ENCODE data around the gene SHISA9. TPM values are rescaled to one million over a fixed set of nuclear protein-coding genes. Genes with fewer than 3 reads are reported as not detected.

Gene SHISA9
- total and polyA plus RNA-seq, 4 donors: under 0.01 to 0.46 (median 0.07) TPM

DNA sequence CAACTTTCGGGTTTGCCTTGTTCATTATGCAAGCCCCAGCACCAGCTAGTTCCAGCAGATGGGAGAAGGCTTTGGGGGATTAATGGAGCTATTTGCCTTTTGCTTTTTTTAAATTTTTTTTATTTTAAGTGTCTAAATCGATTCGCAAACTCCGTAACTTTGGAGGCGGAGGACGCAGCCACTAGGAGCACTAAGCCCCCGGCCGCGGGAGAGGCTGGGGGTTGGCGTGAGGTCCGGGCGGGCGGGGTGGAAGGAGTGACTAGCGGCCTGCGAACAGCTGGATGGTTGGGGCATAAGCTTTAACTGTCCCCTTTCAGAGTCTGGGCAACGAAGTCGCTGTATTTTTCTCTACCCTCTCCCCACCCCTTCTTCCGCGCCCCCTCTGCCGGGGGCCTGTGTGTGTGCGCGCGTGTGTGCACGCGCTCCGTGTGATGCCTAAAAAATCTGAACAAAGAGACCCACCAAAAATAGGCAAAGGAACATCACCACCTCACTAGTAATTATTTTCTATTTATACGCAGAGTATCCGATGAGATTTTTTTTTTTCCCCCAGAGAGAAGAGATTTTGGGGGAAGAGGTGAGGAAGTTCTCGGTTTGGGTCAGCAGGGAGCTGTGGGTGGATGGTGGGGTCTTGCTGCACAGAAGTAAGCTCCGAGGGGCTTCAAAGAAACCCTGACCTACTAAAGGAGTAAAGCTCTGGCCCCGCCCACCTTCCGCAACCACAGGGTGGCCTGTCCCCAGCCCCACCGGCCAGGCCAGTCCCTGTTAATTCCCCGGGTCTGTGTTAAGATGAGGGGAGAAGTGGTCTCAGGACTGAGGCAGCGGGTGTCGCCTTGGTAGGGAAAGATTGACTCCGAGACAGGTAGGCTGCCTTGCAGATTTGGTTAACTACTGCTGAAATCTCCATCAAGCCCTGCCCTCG lies 2.3 kb downstream of the SHISA9 start:
- 4% methylated on average over 38 of the region's 38 CpGs for WGBS, 2 donors
- DNase-seq: no peak
- peaks cover 47 to 71% (median 60%) of the 10 kb centered on the region in 3 donors for H3K27me3 ChIP-seq (ENCODE audit: control insufficient read depth in 3 of 3, insufficient read depth in 3 of 3, low read length in 2 of 3)
- H3K4me3 ChIP-seq: no peak overlapping the region
- no peaks in the 10 kb centered on the region for H3K9me3 ChIP-seq (ENCODE audit: control insufficient read depth in 4 of 4, insufficient read depth in 3 of 4, low read length in 3 of 4)
- no peak for ATAC-seq (ENCODE audit: insufficient read depth, low FRiP score)
- no peak overlapping the region for H3K9ac ChIP-seq (ENCODE audit: insufficient read depth in 1 of 2, low read length in 2 of 2)
- H3K27ac ChIP-seq (ENCODE audit: low read depth in 1 of 2, low read length in 1 of 2): no peak overlapping the region
- H3K36me3 ChIP-seq (ENCODE audit: control insufficient read depth in 4 of 4, insufficient read depth in 4 of 4, low read length in 4 of 4): no peaks in the 10 kb centered on the region
- TF ChIP-seq, protein P1, sequence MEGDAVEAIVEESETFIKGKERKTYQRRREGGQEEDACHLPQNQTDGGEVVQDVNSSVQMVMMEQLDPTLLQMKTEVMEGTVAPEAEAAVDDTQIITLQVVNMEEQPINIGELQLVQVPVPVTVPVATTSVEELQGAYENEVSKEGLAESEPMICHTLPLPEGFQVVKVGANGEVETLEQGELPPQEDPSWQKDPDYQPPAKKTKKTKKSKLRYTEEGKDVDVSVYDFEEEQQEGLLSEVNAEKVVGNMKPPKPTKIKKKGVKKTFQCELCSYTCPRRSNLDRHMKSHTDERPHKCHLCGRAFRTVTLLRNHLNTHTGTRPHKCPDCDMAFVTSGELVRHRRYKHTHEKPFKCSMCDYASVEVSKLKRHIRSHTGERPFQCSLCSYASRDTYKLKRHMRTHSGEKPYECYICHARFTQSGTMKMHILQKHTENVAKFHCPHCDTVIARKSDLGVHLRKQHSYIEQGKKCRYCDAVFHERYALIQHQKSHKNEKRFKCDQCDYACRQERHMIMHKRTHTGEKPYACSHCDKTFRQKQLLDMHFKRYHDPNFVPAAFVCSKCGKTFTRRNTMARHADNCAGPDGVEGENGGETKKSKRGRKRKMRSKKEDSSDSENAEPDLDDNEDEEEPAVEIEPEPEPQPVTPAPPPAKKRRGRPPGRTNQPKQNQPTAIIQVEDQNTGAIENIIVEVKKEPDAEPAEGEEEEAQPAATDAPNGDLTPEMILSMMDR (IDR thresholded peaks at IDR 0.05; ENCODE audit: control extremely low read depth, extremely low read depth): no peak
- H3K4me1 ChIP-seq (ENCODE audit: control insufficient read depth in 5 of 5, insufficient read depth in 5 of 5, low read length in 5 of 5): peaks cover 0 to 14% (median 0%) of the 10 kb centered on the region in 5 donors

DNA sequence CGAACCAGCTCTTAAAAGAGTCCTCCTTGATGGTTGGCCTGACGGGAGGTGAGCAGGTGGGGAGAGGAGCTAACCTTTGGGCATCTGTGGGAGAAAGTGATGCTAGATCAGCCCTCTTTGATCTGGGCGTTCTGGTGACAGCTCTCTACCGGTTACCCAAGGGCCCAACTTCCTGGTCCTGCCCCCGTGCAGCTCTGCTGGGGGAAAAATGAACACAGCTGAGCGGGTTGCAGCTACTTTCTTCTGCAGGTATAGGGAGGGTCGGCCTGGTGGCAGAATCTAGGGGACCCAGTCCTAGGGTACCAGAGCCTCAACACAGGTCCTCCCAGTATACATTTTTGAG lies 2.9 kb downstream of the SHISA9 start:
- 19 to 21% methylated on average over 7 of the region's 7 CpGs for WGBS, 2 donors
- no peak overlapping the region for H3K4me3 ChIP-seq
- H3K36me3 ChIP-seq (ENCODE audit: control insufficient read depth in 4 of 4, insufficient read depth in 4 of 4, low read length in 4 of 4): no peaks in the 10 kb centered on the region
- H3K27ac ChIP-seq (ENCODE audit: low read depth in 1 of 2, low read length in 1 of 2): no peak overlapping the region
- TF ChIP-seq, protein P1 (IDR thresholded peaks at IDR 0.05; ENCODE audit: control extremely low read depth, extremely low read depth): no peak
- no peak for DNase-seq
- H3K27me3 ChIP-seq (ENCODE audit: control insufficient read depth in 3 of 3, insufficient read depth in 3 of 3, low read length in 2 of 3): peaks cover 42 to 69% (median 58%) of the 10 kb centered on the region in 3 donors
- no peak for ATAC-seq (ENCODE audit: insufficient read depth, low FRiP score)
- H3K9me3 ChIP-seq (ENCODE audit: control insufficient read depth in 4 of 4, insufficient read depth in 3 of 4, low read length in 3 of 4): no peaks in the 10 kb centered on the region
- H3K4me1 ChIP-seq (ENCODE audit: control insufficient read depth in 5 of 5, insufficient read depth in 5 of 5, low read length in 5 of 5): peaks cover 0 to 14% (median 0%) of the 10 kb centered on the region in 5 donors
- no peak overlapping the region for H3K9ac ChIP-seq (ENCODE audit: insufficient read depth in 1 of 2, low read length in 2 of 2)

- ATAC-seq (ENCODE audit: insufficient read depth, low FRiP score): no peak
- 68 to 71% methylated on average over 5 of the region's 5 CpGs for WGBS, 2 donors
Measured at GRCh38 chr16:12906271-12906670, 4.9 kb downstream of the SHISA9 start.

More at GRCh38 chr16:12906271-12906670, 4.9 kb downstream of the SHISA9 start:
- DNase-seq: no peak
- Histone ChIP-seq H3K27me3 (ENCODE audit: control insufficient read depth in 3 of 3, insufficient read depth in 3 of 3, low read length in 2 of 3) (peaks cover 31 to 51% (median 42%) of the 10 kb centered on the region in 3 donors), H3K36me3 (ENCODE audit: control insufficient read depth in 4 of 4, insufficient read depth in 4 of 4, low read length in 4 of 4) (no peaks in the 10 kb centered on the region), H3K4me3 (no peak overlapping the region), H3K9ac (ENCODE audit: insufficient read depth in 1 of 2, low read length in 2 of 2) (no peak overlapping the region), H3K4me1 (ENCODE audit: control insufficient read depth in 5 of 5, insufficient read depth in 5 of 5, low read length in 5 of 5) (peaks cover 0 to 14% (median 0%) of the 10 kb centered on the region in 5 donors), H3K9me3 (ENCODE audit: control insufficient read depth in 4 of 4, insufficient read depth in 3 of 4, low read length in 3 of 4) (peaks cover 0 to 2% (median 0%) of the 10 kb centered on the region in 4 donors), H3K27ac (ENCODE audit: low read depth in 1 of 2, low read length in 1 of 2) (no peak overlapping the region)
- TF ChIP-seq, protein P1 (IDR thresholded peaks at IDR 0.05; ENCODE audit: control extremely low read depth, extremely low read depth): no peak
